ENCODE measurements around the gene FAM177B. TPM values are rescaled to one million over a fixed set of nuclear protein-coding genes. Genes with fewer than 3 reads are reported as not detected.

FAM177B gene
- total RNA-seq, 1 experiment from 2014 or later: not detected

- no peak overlapping the region for H3K4me2 ChIP-seq (ENCODE audit: low read length)
- H4K20me1 ChIP-seq (ENCODE audit: low read length): no peaks in the 10 kb centered on the region
- no peak overlapping the region for H3K4me3 ChIP-seq (ENCODE audit: low read length)
- H3F3A ChIP-seq (ENCODE audit: low read length, unreplicated experiment): peaks cover 7% of the 10 kb centered on the region
- no peaks in the 10 kb centered on the region for H3K9me2 ChIP-seq (replicated peaks; ENCODE audit: low read length)
- ChIA-PET POLR2A (ENCODE audit: unreplicated experiment) (no interaction called here), CTCF (interaction anchor here (0.5 to 0.6 kb wide), 2 partner anchors 11 to 203 kb away, joined by 3 to 5 read pairs; no protein-coding TSS in a partner anchor)
- H2AFZ ChIP-seq (ENCODE audit: low read length): no peak overlapping the region
- H3K27me3 ChIP-seq (ENCODE audit: low read length): no peaks in the 10 kb centered on the region
- no peak overlapping the region for H3K27ac ChIP-seq (ENCODE audit: low read length)
- no peaks in the 10 kb centered on the region for H3K79me2 ChIP-seq (ENCODE audit: low read length)
- no peaks in the 10 kb centered on the region for H3K9me3 ChIP-seq (ENCODE audit: low read length)
- H3K9ac ChIP-seq (ENCODE audit: low read length): no peak overlapping the region
- DNase-seq: peak; percentile 28
- ATAC-seq: no peak
- H3K36me3 ChIP-seq (ENCODE audit: low read depth, low read length): no peaks in the 10 kb centered on the region
- intact Hi-C loops (cut with micrococcal nuclease): loop anchor here (5.0 kb wide), 1 partner anchor 332 kb away; no protein-coding TSS in a partner anchor
- BruUV-seq (replicated peaks): no TSS peak
- peaks cover 14% of the 10 kb centered on the region for H3K4me1 ChIP-seq (ENCODE audit: insufficient read depth, low read length)
- TF ChIP-seq CTCF (conservative IDR thresholded peaks at IDR 0.05; ENCODE audit: low read depth, low read length) (peak; percentile 19; the same call in 1 of the 2 replicates), EZH2 (IDR thresholded peaks at IDR 0.05; ENCODE audit: low read length, unreplicated experiment) (no peak)
Observed at GRCh38 chr1:222749927-222750326, 12.9 kb downstream of the FAM177B start.

GRCh38 chr1:222750651-222751050 lies 13.6 kb downstream of the FAM177B start:
- no peaks in the 10 kb centered on the region for H3K36me3 ChIP-seq (ENCODE audit: low read depth, low read length)
- H3K9me3 ChIP-seq (ENCODE audit: low read length): no peaks in the 10 kb centered on the region
- H3K79me2 ChIP-seq (ENCODE audit: low read length): no peaks in the 10 kb centered on the region
- no peaks in the 10 kb centered on the region for H3K27me3 ChIP-seq (ENCODE audit: low read length)
- H3K9me2 ChIP-seq (replicated peaks; ENCODE audit: low read length): no peaks in the 10 kb centered on the region
- no peak overlapping the region for H2AFZ ChIP-seq (ENCODE audit: low read length)
- no peak for ATAC-seq
- TF ChIP-seq EZH2 (IDR thresholded peaks at IDR 0.05; ENCODE audit: low read length, unreplicated experiment): no peak
- TF ChIP-seq CTCF (conservative IDR thresholded peaks at IDR 0.05; ENCODE audit: low read depth, low read length): no peak
- no peak for TF ChIP-seq EZH2phosphoT487 (IDR thresholded peaks at IDR 0.05; ENCODE audit: borderline replicate concordance, low read length)
- H3K27ac ChIP-seq (ENCODE audit: low read length): no peak overlapping the region
- intact Hi-C loops (cut with micrococcal nuclease): loop anchor here (5.0 kb wide), 1 partner anchor 332 kb away; no protein-coding TSS in a partner anchor
- DNase-seq: no peak
- no peak overlapping the region for H3K4me2 ChIP-seq (ENCODE audit: low read length)
- no TSS peak for BruUV-seq (replicated peaks)
- POLR2A ChIA-PET (ENCODE audit: unreplicated experiment): no interaction called here
- H4K20me1 ChIP-seq (ENCODE audit: low read length): no peaks in the 10 kb centered on the region
- no peak overlapping the region for H3K4me3 ChIP-seq (ENCODE audit: low read length)
- H3K9ac ChIP-seq (ENCODE audit: low read length): no peak overlapping the region
- H3K4me1 ChIP-seq (ENCODE audit: insufficient read depth, low read length): peaks cover 21% of the 10 kb centered on the region
- H3F3A ChIP-seq (ENCODE audit: low read length, unreplicated experiment): peaks cover 7% of the 10 kb centered on the region
- CTCF ChIA-PET: interaction anchor here (0.6 kb wide), 1 partner anchor 204 kb away, joined by 3 read pairs; no protein-coding TSS in a partner anchor

GRCh38 chr1:222751255-222751654 lies 14.3 kb downstream of the FAM177B start:
- no peak overlapping the region for H3K9ac ChIP-seq (ENCODE audit: low read length)
- H3K4me1 ChIP-seq (ENCODE audit: insufficient read depth, low read length): peaks cover 21% of the 10 kb centered on the region
- DNase-seq (no peak), ATAC-seq (no peak)
- H4K20me1 ChIP-seq (ENCODE audit: low read length): no peaks in the 10 kb centered on the region
- no peak overlapping the region for H2AFZ ChIP-seq (ENCODE audit: low read length)
- no peak for TF ChIP-seq EZH2 (IDR thresholded peaks at IDR 0.05; ENCODE audit: low read length, unreplicated experiment)
- no peak for TF ChIP-seq EZH2phosphoT487 (IDR thresholded peaks at IDR 0.05; ENCODE audit: borderline replicate concordance, low read length)
- TF ChIP-seq CTCF (conservative IDR thresholded peaks at IDR 0.05; ENCODE audit: low read depth, low read length): no peak
- H3K9me2 ChIP-seq (replicated peaks; ENCODE audit: low read length): no peaks in the 10 kb centered on the region
- H3K27me3 ChIP-seq (ENCODE audit: low read length): no peaks in the 10 kb centered on the region
- BruUV-seq (replicated peaks): no TSS peak
- H3K9me3 ChIP-seq (ENCODE audit: low read length): no peaks in the 10 kb centered on the region
- peaks cover 7% of the 10 kb centered on the region for H3F3A ChIP-seq (ENCODE audit: low read length, unreplicated experiment)
- H3K79me2 ChIP-seq (ENCODE audit: low read length): no peaks in the 10 kb centered on the region
- intact Hi-C loops (cut with micrococcal nuclease): loop anchor here (5.0 kb wide), 1 partner anchor 331 kb away; no protein-coding TSS in a partner anchor
- CTCF ChIA-PET: no interaction called here
- H3K4me2 ChIP-seq (ENCODE audit: low read length): no peak overlapping the region
- POLR2A ChIA-PET (ENCODE audit: unreplicated experiment): no interaction called here
- no peaks in the 10 kb centered on the region for H3K36me3 ChIP-seq (ENCODE audit: low read depth, low read length)
- H3K27ac ChIP-seq (ENCODE audit: low read length): no peak overlapping the region
- no peak overlapping the region for H3K4me3 ChIP-seq (ENCODE audit: low read length)

All from PC-3 (cell line).